ENCODE measurements around the gene CCDC148.

- TF ChIP-seq CTCF (IDR thresholded peaks at IDR 0.05 in 4 of 5, conservative IDR thresholded peaks at IDR 0.05 in 1 of 5): no peak
- TF ChIP-seq POLR2A (IDR thresholded peaks at IDR 0.05): no peak
Measured at GRCh38 chr2:158478816-158479215, 22.3 kb upstream of the CCDC148 start.
